Type B pancreatic cell (in vitro differentiated cells): ENCODE results near the gene CD302. TPM values are rescaled to one million over a fixed set of nuclear protein-coding genes. Genes with fewer than 3 reads are reported as not detected.
"Not testable (repeated sequence)": the region's sequence is repeated elsewhere in the genome, so short reads cannot be mapped to it uniquely, and the experiment has no call there.

ENCODE experiments used
- DNase-seq: peaks from one replicate; pipeline ENCODE4 v3.0.0; 2021; ENCODE audit warnings: mixed read lengths; ENCODE audit not compliant: unreplicated experiment; ENCODE audit errors: extremely low spot score
- H3K27ac Mint-ChIP-seq: 2 replicates; pipeline ENCODE4 v1.8.0; 2021; ENCODE audit warnings: mild to moderate bottlenecking, mixed read lengths
- H3K27me3 Mint-ChIP-seq: 2 replicates; pipeline ENCODE4 v1.8.0; 2021; ENCODE audit warnings: mixed read lengths
- H3K36me3 Mint-ChIP-seq: 2 replicates; pipeline ENCODE4 v1.8.0; 2021; ENCODE audit warnings: mixed read lengths
- H3K4me1 Mint-ChIP-seq: one replicate; pipeline ENCODE4 v1.8.0; 2021; ENCODE audit warnings: mixed read lengths; ENCODE audit not compliant: unreplicated experiment
- H3K4me3 Mint-ChIP-seq: 2 replicates; pipeline ENCODE4 v1.8.0; 2021; ENCODE audit warnings: mild to moderate bottlenecking, mixed read lengths
- H3K9me3 Mint-ChIP-seq: 2 replicates; pipeline ENCODE4 v1.8.0; 2021; ENCODE audit warnings: mixed read lengths
- total RNA-seq: library from RNA; stranded (reverse); gene quantifications from 2 replicates; pipeline ENCODE4 v1.2.1, GENCODE V29; 2021; ENCODE audit warnings: low replicate concordance
- TF ChIP-seq, protein P1 (sequence below): fragments of 200-600 bp; sonication (generic); conservative IDR thresholded peaks from 2 replicates; pipeline ENCODE4 v1.5.0; 2021; ENCODE audit warnings: antibody characterized with exemption, mild to moderate bottlenecking

The CD302 gene
- total RNA-seq, 1 donor from 2014 or later = 4.2 TPM

- Mint-ChIP-seq H3K4me3 (no peak overlapping the region), H3K9me3 (no peaks in the 10 kb centered on the region), H3K27ac (no peak overlapping the region), H3K36me3 (no peaks in the 10 kb centered on the region), H3K27me3 (no peaks in the 10 kb centered on the region), H3K4me1 (no peaks in the 10 kb centered on the region)
- DNase-seq = no peak
- TF ChIP-seq, protein P1, sequence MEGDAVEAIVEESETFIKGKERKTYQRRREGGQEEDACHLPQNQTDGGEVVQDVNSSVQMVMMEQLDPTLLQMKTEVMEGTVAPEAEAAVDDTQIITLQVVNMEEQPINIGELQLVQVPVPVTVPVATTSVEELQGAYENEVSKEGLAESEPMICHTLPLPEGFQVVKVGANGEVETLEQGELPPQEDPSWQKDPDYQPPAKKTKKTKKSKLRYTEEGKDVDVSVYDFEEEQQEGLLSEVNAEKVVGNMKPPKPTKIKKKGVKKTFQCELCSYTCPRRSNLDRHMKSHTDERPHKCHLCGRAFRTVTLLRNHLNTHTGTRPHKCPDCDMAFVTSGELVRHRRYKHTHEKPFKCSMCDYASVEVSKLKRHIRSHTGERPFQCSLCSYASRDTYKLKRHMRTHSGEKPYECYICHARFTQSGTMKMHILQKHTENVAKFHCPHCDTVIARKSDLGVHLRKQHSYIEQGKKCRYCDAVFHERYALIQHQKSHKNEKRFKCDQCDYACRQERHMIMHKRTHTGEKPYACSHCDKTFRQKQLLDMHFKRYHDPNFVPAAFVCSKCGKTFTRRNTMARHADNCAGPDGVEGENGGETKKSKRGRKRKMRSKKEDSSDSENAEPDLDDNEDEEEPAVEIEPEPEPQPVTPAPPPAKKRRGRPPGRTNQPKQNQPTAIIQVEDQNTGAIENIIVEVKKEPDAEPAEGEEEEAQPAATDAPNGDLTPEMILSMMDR = no peak
These were observed 31.4 kb upstream of the CD302 start for GRCh38 chr2:159829376-159829775.

DNA sequence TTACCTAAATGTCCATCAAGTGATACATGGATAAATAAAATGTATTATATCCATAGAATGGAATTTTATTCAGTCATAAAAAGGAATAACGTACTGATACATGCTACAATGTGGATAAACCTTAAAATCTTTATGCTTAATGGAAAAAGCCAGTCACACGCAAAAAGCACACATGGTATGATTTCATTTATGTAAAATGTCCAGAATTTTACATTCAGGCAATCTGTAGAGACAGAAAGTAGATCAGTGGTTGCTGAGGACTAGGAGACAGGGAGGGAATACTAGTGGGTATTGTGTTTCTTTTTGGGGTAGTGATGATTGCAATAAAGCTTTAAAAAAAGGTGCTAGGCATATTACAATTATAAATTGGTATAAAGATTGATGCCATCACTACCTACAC is 30.7 kb upstream of the CD302 start:
- Mint-ChIP-seq H3K4me3 (no peak overlapping the region), H3K27ac (no peak overlapping the region), H3K4me1 (no peaks in the 10 kb centered on the region), H3K27me3 (no peaks in the 10 kb centered on the region), H3K36me3 (no peaks in the 10 kb centered on the region), H3K9me3 (no peaks in the 10 kb centered on the region)
- DNase-seq = no peak
- TF ChIP-seq, protein P1 = no peak

DNA sequence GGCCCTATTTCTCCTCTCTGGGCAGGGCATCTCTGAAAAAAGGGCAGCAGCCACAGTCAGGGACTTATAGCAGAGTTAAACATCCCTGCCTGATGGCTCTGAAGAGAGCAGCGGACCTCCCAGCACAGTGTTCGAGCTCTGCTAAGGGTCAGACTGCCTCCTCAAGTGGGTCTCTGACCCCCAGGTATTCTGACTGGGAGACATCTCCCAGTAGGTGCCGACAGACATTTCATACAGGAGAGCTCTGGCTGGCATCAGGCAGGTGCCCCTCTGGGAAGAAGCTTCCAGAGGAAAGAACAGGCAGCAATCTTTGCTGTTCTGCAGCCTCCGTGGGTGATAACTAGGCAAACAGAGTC is 24.4 kb upstream of the CD302 start:
- H3K27ac Mint-ChIP-seq, H3K4me1 Mint-ChIP-seq, H3K9me3 Mint-ChIP-seq, H3K36me3 Mint-ChIP-seq, H3K27me3 Mint-ChIP-seq, H3K4me3 Mint-ChIP-seq, DNase-seq: not testable (repeated sequence)

DNA sequence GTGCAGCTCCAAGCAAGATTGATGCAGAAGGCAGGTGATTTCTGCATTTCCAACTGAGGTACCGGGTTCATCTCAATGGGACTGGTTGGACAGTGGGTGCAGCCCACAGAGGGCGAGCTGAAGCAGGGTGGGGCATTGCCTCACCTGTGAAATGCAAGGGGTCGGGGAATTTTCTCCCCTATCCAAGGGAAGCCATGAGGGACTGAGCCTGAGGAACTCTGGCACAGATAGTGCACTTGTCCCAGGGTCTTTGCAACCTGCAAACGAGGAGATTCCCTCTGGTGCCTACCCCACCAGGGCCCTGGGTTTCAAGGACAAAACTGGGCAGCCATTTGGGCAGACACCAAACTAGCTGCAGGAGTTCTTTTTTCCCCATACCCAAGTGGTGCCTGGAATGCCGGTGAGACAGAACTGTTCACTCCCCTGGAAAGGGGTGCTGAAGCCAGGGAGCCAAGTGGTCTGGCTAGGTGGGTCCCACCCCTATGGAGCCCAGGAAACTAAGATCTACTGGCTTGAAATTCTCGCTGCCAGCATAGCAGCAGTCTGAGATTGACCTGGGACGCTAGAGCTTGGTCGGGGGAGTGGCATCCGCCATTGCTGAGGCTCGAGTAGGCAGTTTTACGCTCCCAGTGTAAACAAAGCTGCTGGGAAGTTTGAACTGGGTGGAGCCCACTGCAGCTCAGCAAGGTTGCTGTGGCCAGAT is 23.9 kb upstream of the CD302 start:
- not testable (repeated sequence) for H3K36me3 Mint-ChIP-seq, H3K4me3 Mint-ChIP-seq, H3K27me3 Mint-ChIP-seq

GRCh38 chr2:159818940-159819339 is 20.9 kb upstream of the CD302 start:
- no peaks in the 10 kb centered on the region for H3K27me3 Mint-ChIP-seq
- H3K27ac Mint-ChIP-seq = no peak overlapping the region

More for the DNA sequence above, 23.9 kb upstream of the CD302 start:
- not testable (repeated sequence) for H3K4me1 Mint-ChIP-seq, H3K27ac Mint-ChIP-seq, DNase-seq, H3K9me3 Mint-ChIP-seq

DNA sequence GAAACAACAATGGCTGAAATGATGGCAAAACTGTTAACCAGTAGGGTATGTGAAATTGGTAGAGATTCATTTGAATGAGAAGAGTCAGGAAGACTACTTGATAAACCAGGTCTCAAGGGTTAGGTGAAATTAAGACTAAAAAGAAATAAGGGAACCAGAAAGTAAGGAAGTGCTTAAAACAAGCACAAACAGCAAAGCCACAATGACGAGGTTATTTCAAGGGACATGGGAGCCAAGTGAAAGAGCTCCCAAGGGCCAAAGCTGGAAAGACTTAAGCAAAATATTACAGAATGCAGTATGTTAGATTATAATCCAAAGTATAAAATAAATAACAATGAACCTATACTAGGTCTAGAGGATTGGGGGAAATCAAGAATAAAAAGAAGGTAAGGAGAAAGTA is 19.3 kb upstream of the CD302 start:
- Mint-ChIP-seq H3K4me3 (no peak overlapping the region), H3K36me3 (no peaks in the 10 kb centered on the region), H3K9me3 (peaks cover 8% of the 10 kb centered on the region), H3K27me3 (peaks cover 4% of the 10 kb centered on the region), H3K4me1 (no peaks in the 10 kb centered on the region), H3K27ac (no peak overlapping the region)
- DNase-seq = no peak
- TF ChIP-seq, protein P1 = no peak

More at GRCh38 chr2:159818940-159819339, 20.9 kb upstream of the CD302 start:
- Mint-ChIP-seq H3K4me3 (no peak overlapping the region), H3K36me3 (no peaks in the 10 kb centered on the region), H3K4me1 (no peaks in the 10 kb centered on the region), H3K9me3 (peaks cover 1% of the 10 kb centered on the region)
- TF ChIP-seq, protein P1 = no peak
- DNase-seq = no peak

GRCh38 chr2:159811232-159811631 is 13.2 kb upstream of the CD302 start:
- Mint-ChIP-seq H3K27me3 (peaks cover 4% of the 10 kb centered on the region), H3K27ac (no peak overlapping the region), H3K4me1 (no peaks in the 10 kb centered on the region), H3K9me3 (peaks cover 8% of the 10 kb centered on the region), H3K36me3 (no peaks in the 10 kb centered on the region), H3K4me3 (no peak overlapping the region)
- no peak for DNase-seq
- TF ChIP-seq, protein P1 = no peak
